ENCODE measurements around the gene MED28.

GRCh38 chr4:17597517-17597916 is 16.9 kb upstream of the MED28 start:
- TF ChIP-seq CTCF (conservative IDR thresholded peaks at IDR 0.05; ENCODE audit: low read length) (peak; percentile 66), EZH2phosphoT487 (IDR thresholded peaks at IDR 0.05; ENCODE audit: borderline replicate concordance) (no peak)
